Measurements from ENCODE around the gene WDR45B. TPM values are rescaled to one million over a fixed set of nuclear protein-coding genes. Genes with fewer than 3 reads are reported as not detected.
A peak's percentile ranks its signal among the peaks of the same experiment; 100 is the strongest.
"Not testable (repeated sequence)": the region's sequence is repeated elsewhere in the genome, so short reads cannot be mapped to it uniquely, and the experiment has no call there.

The WDR45B gene
- total RNA-seq, 1 donor from 2014 or later = 41.4 TPM

DNA sequence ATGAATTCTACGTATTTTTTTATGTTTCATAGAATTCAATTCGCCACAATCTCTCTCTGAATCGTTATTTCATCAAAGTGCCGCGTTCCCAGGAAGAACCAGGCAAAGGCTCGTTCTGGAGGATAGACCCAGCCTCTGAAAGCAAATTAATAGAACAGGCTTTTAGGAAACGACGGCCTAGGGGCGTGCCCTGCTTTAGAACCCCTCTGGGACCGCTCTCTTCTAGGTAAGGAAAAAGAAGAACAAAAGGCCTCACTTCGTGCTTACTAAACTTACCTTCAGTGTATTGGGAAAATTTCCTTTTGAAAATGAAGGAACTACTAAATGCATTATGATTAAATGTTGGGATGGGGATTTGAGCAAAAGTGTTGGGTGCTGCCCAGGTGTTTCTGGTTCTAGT, 65.5 kb downstream of the WDR45B start:
- no peaks in the 10 kb centered on the region for H3K9me3 ChIP-seq (replicated peaks)
- H3K36me3 ChIP-seq = peaks cover 60% of the 10 kb centered on the region
- H3K4me1 ChIP-seq = peaks cover 20% of the 10 kb centered on the region
- DNase-seq = no peak
- no peak overlapping the region for H3K4me3 ChIP-seq
- TF ChIP-seq, protein P1, sequence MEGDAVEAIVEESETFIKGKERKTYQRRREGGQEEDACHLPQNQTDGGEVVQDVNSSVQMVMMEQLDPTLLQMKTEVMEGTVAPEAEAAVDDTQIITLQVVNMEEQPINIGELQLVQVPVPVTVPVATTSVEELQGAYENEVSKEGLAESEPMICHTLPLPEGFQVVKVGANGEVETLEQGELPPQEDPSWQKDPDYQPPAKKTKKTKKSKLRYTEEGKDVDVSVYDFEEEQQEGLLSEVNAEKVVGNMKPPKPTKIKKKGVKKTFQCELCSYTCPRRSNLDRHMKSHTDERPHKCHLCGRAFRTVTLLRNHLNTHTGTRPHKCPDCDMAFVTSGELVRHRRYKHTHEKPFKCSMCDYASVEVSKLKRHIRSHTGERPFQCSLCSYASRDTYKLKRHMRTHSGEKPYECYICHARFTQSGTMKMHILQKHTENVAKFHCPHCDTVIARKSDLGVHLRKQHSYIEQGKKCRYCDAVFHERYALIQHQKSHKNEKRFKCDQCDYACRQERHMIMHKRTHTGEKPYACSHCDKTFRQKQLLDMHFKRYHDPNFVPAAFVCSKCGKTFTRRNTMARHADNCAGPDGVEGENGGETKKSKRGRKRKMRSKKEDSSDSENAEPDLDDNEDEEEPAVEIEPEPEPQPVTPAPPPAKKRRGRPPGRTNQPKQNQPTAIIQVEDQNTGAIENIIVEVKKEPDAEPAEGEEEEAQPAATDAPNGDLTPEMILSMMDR (IDR thresholded peaks at IDR 0.05; ENCODE audit: borderline replicate concordance) = no peak
- no peaks in the 10 kb centered on the region for H3K27me3 ChIP-seq (ENCODE audit: low read depth)
- intact Hi-C loops (cut with micrococcal nuclease) = no loop called here
- H3K27ac ChIP-seq (replicated peaks) = peak overlapping the region; percentile 20

DNA sequence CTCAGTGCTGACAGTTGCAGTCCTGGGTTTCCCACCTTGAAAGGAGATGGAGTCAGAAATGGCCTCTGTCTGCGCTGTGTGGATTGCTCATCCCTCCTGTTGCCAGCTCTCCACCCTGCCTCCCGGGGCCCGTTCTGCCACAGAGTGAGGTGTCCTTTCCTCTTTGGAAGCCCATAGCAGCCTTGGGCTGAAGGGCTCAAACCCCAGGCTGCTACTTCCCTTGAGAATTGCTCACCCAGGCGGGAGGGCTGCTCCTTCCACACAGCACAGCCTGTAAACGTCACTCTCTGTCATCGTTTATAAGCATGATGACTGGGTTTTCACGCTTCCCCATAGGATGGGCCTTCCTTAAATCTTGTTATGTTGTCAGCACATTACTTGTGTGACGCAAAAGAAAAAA, 66.0 kb downstream of the WDR45B start:
- Histone ChIP-seq H3K27me3 (ENCODE audit: low read depth) (no peaks in the 10 kb centered on the region), H3K27ac (replicated peaks) (peak overlapping the region; percentile 20), H3K4me1 (peaks cover 19% of the 10 kb centered on the region), H3K36me3 (peaks cover 60% of the 10 kb centered on the region), H3K4me3 (no peak overlapping the region), H3K9me3 (replicated peaks) (no peaks in the 10 kb centered on the region)
- intact Hi-C loops (cut with micrococcal nuclease) = no loop called here
- TF ChIP-seq, protein P1 (IDR thresholded peaks at IDR 0.05; ENCODE audit: borderline replicate concordance) = no peak
- no peak for DNase-seq

DNA sequence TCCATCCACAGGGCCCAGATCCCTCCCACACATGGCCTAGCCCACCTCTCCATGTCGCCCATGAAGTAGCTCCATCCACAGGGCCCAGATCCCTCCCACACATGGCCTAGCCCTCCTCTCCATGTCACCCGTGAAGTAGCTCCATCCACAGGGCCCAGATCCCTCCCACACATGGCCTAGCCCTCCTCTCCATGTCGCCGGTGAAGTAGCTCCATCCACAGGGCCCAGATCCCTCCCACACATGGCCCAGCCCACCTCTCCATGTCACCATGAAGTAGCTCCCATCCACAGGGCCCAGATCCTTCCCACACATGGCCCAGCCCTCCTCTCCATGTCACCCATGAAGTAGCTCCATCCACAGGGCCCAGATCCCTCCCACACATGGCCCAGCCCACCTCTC, 68.3 kb downstream of the WDR45B start:
- peaks cover 14% of the 10 kb centered on the region for H3K4me1 ChIP-seq
- DNase-seq; H3K4me3 ChIP-seq; intact Hi-C loops (cut with micrococcal nuclease); H3K27ac ChIP-seq (replicated peaks); H3K27me3 ChIP-seq (ENCODE audit: low read depth); H3K9me3 ChIP-seq (replicated peaks): not testable (repeated sequence)
- peaks cover 58% of the 10 kb centered on the region for H3K36me3 ChIP-seq

DNA sequence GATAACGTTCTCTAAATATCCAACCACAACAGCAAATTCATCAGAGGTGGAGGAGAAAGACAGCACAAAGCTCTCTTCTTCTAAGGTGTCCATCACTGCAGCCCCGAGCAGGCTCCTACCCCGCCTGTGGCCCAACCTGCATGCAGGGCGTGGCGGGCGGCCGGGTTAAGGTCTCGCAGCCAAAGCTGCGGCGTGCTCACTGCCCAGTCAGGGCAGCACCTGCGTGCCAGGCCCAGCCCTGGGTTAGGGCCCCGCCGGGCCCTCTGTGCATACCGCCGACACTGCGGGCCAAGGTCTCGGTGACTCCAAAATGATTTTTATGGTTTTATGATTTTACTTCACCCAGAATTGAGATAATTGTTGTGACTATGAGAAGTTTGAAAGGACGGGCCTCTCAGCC, 70.9 kb downstream of the WDR45B start:
- no peak overlapping the region for H3K27ac ChIP-seq (replicated peaks)
- intact Hi-C loops (cut with micrococcal nuclease) = no loop called here
- no peaks in the 10 kb centered on the region for H3K27me3 ChIP-seq (ENCODE audit: low read depth)
- H3K36me3 ChIP-seq = peaks cover 60% of the 10 kb centered on the region
- no peaks in the 10 kb centered on the region for H3K9me3 ChIP-seq (replicated peaks)
- no peak overlapping the region for H3K4me3 ChIP-seq
- peaks cover 4% of the 10 kb centered on the region for H3K4me1 ChIP-seq
- TF ChIP-seq, protein P1 (IDR thresholded peaks at IDR 0.05; ENCODE audit: borderline replicate concordance) = no peak
- no peak for DNase-seq

DNA sequence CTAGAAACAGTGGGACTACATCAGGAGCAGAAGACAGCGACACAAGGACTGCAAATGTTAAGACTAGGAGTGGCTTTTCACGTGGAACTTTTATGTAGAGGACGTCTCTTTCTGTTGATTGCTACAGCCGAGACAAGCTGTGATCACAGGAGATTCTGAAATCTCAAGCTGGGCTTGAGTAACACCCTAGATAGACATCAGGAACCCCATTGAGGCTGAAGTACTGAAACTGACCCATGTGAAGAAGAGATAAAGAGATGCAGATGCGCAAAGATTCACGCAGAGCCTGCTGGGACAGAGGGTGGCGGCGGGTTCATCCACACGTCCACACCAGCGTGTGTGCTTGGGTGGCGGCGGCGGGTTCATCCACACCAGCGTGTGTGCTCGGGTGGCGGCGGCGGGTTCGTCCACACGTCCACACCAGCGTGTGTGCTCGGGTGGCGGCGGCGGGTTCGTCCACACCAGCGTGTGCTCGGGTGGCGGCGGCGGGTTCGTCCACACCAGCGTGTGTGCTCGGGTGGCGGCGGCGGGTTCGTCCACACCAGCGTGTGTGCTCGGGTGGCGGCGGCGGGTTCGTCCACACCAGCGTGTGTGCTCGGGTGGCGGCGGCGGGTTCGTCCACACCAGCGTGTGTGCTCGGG, 72.5 kb downstream of the WDR45B start:
- H3K36me3 ChIP-seq = peaks cover 76% of the 10 kb centered on the region
- H3K27me3 ChIP-seq (ENCODE audit: low read depth); intact Hi-C loops (cut with micrococcal nuclease); H3K4me3 ChIP-seq; H3K9me3 ChIP-seq (replicated peaks); DNase-seq; H3K27ac ChIP-seq (replicated peaks); H3K4me1 ChIP-seq: not testable (repeated sequence)

DNA sequence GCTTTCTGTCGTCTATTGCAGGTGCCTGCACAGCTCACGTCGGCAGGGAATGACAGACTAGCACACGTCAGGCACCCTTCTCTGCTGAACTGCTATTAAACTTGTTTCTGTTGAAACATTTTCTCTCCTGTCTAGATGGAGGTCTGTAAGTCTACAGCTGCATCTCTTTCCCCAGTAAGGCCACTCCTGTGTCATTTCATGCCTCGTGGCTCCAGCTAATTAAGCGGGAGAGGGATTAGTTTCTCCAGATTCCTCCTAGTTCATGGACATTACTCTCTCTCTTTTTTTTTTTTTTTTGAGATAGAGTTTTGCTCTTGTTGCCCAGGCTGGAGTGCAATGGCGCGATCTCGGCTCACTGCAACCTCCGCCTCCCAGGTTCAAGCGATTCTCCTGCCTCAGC, 74.2 kb downstream of the WDR45B start:
- H3K27me3 ChIP-seq (ENCODE audit: low read depth) = no peaks in the 10 kb centered on the region
- H3K36me3 ChIP-seq = peaks cover 78% of the 10 kb centered on the region
- intact Hi-C loops (cut with micrococcal nuclease) = no loop called here
- H3K4me1 ChIP-seq = peaks cover 17% of the 10 kb centered on the region
- no peak overlapping the region for H3K27ac ChIP-seq (replicated peaks)
- H3K4me3 ChIP-seq = no peak overlapping the region
- TF ChIP-seq, protein P1 (IDR thresholded peaks at IDR 0.05; ENCODE audit: borderline replicate concordance) = no peak
- H3K9me3 ChIP-seq (replicated peaks) = no peaks in the 10 kb centered on the region
- no peak for DNase-seq
